OCI-M2 (cell line): Measurements from ENCODE around the gene CA4.
"Not testable (repeated sequence)": the region's sequence is repeated elsewhere in the genome, so short reads cannot be mapped to it uniquely, and the experiment has no call there.

Experiments
- DNase-seq: peaks from one replicate; lab custom pipeline; 2025; ENCODE audit not compliant: unreplicated experiment; lab: John Stamatoyannopoulos, UW

Gene CA4

GRCh38 chr17:60171753-60172079 lies 21.9 kb downstream of the CA4 start:
- no peak for DNase-seq

DNA sequence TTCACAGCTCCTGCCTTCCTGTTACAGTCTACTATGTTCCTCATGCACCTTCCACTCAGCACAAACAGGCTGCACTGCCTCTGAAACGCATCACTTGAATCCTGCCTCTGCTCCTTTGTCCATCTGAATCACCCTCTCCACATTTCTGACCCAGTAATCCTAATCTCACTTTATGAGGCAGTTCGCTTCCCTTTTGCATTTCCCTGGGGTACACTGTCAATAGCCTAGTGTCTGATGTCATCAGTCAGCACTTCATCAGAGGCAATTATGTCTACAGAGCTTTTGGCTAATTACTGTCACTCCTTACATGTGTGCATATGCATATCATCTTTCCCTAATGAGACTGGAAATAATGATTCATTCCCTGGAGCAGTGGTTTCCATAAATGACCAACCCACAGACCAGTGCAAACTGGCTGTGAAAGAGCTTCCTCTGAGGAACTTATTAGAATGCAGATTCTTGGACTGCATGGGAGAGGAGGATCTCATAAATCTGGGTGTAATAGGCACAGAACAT lies 23.6 kb downstream of the CA4 start:
- no peak for DNase-seq

GRCh38 chr17:60174035-60174434 lies 24.3 kb downstream of the CA4 start:
- no peak for DNase-seq

GRCh38 chr17:60174767-60175166 lies 25.0 kb downstream of the CA4 start:
- not testable (repeated sequence) for DNase-seq

DNA sequence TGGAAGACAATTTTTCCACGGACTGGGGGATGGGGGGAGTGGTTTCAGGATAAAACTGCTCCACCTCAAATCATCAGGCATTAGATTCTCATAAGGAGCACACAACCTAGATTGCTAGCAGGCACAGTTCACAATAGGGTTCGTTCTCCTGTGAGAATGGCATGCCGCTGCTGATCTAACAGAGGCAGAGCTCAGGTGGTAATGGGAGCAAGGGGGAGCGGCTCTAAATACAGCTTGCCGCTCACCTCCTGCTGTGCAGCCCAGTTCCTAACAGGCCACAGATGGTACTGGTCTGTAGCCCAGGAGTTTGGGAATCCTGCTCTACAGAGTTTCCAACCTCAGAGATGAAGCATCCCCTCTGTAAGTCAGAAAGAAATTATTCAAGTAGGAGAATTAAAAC lies 27.0 kb downstream of the CA4 start:
- DNase-seq = not testable (repeated sequence)

- not testable (repeated sequence) for DNase-seq
Observed at GRCh38 chr17:60178180-60178579, 28.4 kb downstream of the CA4 start.

GRCh38 chr17:60180380-60180779 lies 30.6 kb downstream of the CA4 start:
- DNase-seq = not testable (repeated sequence)

- not testable (repeated sequence) for DNase-seq
Observed at GRCh38 chr17:60186372-60186771, 36.6 kb downstream of the CA4 start.

GRCh38 chr17:60186846-60187745 lies 37.3 kb downstream of the CA4 start:
- DNase-seq = not testable (repeated sequence)

DNA sequence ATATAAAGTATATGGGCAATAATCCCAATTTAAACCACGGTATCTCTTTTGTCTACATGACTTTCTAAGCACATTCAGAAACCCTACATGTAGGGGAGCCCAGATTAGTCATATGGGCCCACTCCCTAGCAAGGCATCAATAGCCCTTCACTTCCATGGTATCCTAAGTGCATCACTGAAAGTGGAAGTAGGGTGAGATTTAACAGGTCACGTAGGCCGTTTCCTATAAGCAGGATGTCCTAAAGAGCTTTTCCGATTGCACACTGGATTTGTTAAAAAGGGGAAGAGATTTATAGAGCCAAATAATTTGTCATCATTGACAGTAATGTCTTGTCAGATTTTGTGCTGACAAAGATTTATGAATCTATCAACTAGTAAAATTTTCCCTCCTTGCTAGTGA lies 39.0 kb downstream of the CA4 start:
- DNase-seq = no peak

DNA sequence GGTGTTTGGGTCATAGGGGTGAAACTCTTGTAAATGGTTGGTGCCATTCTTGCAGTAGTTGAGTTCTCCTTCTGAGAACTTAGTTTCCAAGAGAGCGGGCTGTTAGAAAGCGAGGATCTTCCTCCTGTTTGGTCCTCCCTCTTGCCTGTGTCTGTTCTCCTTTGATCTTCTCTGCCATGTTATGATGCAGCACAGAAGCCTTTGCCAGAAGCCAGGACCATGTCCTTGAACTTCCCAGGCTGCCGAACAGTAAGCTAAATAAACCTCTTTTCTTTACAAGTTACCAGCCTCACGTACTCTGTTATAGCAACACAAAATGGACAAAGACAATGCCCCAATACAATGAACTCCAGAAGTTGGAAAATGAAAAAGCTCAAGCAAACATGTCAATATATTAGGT lies 40.3 kb downstream of the CA4 start:
- not testable (repeated sequence) for DNase-seq

DNA sequence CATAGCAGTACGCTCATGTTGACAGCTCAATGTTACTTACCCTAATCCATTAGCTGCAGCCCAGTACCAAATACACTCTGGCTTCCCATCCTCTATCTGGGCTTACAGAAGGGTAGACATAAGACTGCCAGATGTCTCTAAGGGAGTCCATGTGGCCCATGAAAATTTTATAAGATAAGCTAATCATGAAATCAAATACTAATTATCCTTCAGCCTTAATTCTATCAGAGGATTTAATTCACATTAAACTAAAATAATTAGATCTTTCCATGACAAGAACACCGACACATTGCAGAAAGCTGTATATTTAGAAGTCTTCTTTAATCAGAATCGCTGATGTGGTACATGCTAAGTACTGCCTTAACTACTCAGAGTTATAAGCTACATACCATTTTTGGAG lies 43.3 kb downstream of the CA4 start:
- not testable (repeated sequence) for DNase-seq

- DNase-seq = no peak
Observed at GRCh38 chr17:60193482-60193881, 43.7 kb downstream of the CA4 start.

DNA sequence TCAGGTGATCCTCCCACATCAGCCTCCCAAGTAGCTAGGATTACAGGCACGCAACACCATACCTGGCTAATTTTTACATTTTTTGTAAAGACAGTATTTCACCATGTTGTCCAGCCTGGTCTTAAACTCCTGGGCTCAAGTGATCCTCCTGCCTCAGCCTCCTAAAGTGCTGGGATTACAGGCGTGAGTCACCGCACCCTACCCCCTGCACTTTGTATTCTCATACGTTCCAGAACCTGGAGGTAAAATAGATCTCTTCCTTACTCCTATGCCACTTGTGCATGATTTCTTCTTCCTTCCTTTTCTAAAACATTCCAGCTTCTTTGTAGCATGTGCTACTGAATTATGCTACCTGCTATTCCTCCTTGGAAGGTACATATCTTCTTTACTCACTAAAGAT lies 44.4 kb downstream of the CA4 start:
- not testable (repeated sequence) for DNase-seq

- DNase-seq = not testable (repeated sequence)
Observed at GRCh38 chr17:60198630-60199029, 48.9 kb downstream of the CA4 start.

GRCh38 chr17:60205782-60206181 lies 56.0 kb downstream of the CA4 start:
- not testable (repeated sequence) for DNase-seq

- DNase-seq = not testable (repeated sequence)
Observed at GRCh38 chr17:60208302-60208701, 58.5 kb downstream of the CA4 start.
